Skin epidermis (tissue), 12 donors: ENCODE results near the gene RAB8A.
A peak's percentile ranks its signal among the peaks of the same experiment; 100 is the strongest.
"Not testable (repeated sequence)": the region's sequence is repeated elsewhere in the genome, so short reads cannot be mapped to it uniquely, and the experiment has no call there.

Experiments used
- H3K27ac ChIP-seq, 21 experiments: fragments of 200-600 bp; sonication (generic) in 11 of 21; one replicate each; pipeline ENCODE4 v1.5.0; 2020; ENCODE audit warnings: mild to moderate bottlenecking in 3 of 21, inconsistent platforms in 2 of 21, moderate library complexity in 2 of 21
- H3K4me3 ChIP-seq, 7 experiments: fragments of 200-600 bp; sonication (generic) in 2 of 7; one replicate each; pipeline ENCODE4 v1.5.0; 2020; ENCODE audit warnings: inconsistent platforms in 2 of 7, mild to moderate bottlenecking in 2 of 7, moderate library complexity in 1 of 7

Gene RAB8A

DNA sequence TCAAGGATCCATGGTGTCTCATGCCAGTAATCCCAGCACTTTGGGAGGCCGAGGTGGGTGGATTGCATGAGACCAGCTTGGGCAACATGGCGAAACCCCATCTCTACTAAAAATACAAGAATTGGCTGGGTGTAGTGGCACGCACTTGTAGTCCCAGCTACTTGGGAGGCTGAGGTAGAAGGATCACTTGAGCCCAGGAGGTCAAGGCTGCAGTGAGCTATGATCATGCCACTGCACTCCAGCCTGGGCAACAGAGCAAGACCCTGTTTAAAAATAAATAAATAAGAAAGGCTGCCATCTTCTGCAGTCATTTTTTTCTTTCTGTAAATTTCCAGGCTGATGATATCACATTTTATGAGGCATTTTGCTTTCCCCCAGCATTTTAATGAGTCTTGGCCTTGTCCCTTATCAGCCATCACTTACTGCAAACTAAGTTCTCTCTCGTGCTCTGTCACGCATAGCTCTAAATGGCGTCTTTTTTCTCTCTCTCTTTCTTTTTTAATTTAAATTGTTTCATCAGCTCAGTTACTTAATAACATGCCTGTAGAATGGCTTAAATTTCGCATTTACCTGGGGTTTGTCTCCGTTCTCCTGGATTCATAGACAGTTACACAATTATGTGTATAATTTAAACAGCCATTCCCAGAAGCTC is 12.2 kb upstream of the RAB8A start:
- H3K4me3 ChIP-seq, H3K27ac ChIP-seq: not testable (repeated sequence)

- H3K27ac ChIP-seq: no peak overlapping the region
These were observed 11.2 kb upstream of the RAB8A start for GRCh38 chr19:16100524-16100923.

GRCh38 chr19:16104722-16105121 is 7.0 kb upstream of the RAB8A start:
- H3K27ac ChIP-seq: peak overlapping the region in 3 of 21 experiments; percentile 1 to 69 (median 37)

More at GRCh38 chr19:16100524-16100923, 11.2 kb upstream of the RAB8A start:
- H3K4me3 ChIP-seq: no peak overlapping the region

DNA sequence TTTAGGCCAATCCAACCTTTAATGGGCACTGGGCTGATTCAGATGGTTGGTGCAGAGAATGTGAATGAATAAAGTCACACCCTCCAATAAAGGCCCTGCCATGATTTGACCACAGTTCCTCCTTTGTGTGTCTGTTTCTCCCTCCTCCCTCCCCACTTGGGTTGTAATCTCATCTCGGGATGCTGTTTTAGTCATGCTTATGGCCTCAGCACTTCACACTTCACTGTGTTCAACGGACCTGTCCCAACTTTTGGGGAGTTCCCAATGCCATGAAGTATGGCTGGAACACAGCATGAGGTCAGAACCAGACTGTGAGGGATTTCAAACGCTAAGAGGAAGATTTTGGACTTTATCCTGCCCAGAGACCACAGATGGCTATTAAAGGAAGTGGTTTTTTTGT is 5.6 kb upstream of the RAB8A start:
- peak overlapping the region in 6 of 21 experiments; percentile 6 to 49 (median 22) for H3K27ac ChIP-seq

More at GRCh38 chr19:16104722-16105121, 7.0 kb upstream of the RAB8A start:
- H3K4me3 ChIP-seq: no peak overlapping the region

DNA sequence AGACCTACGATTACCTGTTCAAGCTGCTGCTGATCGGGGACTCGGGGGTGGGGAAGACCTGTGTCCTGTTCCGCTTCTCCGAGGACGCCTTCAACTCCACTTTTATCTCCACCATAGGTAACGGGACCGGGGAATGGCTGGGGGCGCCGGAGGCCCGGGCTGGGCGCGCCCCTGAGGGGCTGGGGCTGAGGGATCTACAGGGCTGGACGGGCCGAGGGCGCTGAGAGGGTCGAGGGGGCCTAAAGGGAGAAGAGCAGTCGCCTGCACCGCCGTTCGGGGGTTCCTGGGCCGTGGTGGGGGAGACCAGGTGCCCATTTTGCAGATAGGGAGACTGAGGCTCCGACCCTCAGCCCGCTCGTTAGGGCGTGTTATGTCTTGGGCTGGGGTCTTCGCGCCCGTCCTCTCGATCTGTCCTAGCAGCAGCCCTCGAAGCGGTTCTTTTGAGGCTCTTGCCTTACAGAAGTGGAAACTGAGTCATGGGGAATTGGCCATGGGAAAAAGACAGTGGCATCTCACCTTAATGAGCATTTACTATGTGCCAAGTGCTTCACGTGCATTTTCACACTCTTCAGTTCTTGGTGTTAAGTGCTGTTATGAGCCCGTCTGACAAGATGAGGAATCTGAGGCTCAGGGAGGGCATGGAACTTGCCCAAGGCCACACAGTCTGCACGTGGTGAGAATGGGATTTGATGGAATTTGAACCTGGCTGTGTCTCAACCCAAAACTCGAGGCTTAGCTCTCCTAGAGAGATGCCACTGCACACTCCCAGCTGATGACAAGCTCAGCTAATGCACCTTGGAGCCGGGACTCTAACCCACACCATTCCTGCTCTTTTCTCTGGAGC is 442 bp downstream of the RAB8A start:
- Histone ChIP-seq H3K27ac (peak overlapping the region; percentile 82 to 98 (median 95)), H3K4me3 (peak overlapping the region; percentile 63 to 96 (median 76))

More for the DNA sequence above, 5.6 kb upstream of the RAB8A start:
- H3K4me3 ChIP-seq: no peak overlapping the region

- peak overlapping the region in 12 of 21 experiments; percentile 89 to 98 (median 96) for H3K27ac ChIP-seq
- peak overlapping the region in 6 of 7 experiments; percentile 63 to 96 (median 81) for H3K4me3 ChIP-seq
These were observed 1.1 kb downstream of the RAB8A start for GRCh38 chr19:16112778-16113177.

GRCh38 chr19:16113727-16114126 is 2.0 kb downstream of the RAB8A start:
- H3K27ac ChIP-seq: peak overlapping the region in 1 of 21 experiments; percentile 32
- H3K4me3 ChIP-seq: no peak overlapping the region

DNA sequence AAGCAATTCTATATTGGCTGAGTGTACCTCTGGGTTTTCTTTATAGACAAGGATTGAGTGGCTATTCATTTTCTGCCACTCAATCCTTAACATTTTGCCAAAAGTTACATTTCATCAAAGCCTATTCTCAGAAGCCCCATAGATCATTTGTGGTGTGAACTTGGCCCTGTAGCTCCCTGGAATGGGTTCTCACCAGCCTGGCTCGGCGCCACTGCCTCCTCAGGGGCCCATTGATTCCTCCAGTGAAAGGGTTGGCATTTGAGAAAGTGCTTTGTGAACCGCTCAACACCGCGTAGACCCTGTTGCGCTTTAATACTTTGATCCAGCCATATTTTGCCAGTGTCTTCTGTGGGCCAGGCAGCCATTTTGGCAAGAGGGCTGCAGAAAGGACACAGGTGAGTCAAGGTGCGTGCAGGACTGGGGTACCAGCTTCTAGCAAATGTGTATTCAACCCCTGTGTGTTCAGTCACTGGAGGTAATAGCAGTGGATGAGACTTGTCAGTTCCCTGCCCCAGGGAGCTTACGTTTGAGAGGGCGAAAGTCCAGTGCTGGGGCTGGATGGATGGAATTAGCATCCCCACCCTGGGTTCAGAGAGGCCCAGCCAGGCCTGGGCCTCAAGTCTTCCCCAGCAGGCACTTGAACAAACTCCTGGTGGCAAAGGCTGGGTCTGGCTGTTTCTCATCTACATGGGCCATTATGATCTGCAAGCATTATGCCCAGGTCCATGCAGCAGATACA is 3.8 kb downstream of the RAB8A start:
- Histone ChIP-seq H3K27ac (peak overlapping the region in 3 of 21 experiments; percentile 41 to 61 (median 48)), H3K4me3 (no peak overlapping the region)

DNA sequence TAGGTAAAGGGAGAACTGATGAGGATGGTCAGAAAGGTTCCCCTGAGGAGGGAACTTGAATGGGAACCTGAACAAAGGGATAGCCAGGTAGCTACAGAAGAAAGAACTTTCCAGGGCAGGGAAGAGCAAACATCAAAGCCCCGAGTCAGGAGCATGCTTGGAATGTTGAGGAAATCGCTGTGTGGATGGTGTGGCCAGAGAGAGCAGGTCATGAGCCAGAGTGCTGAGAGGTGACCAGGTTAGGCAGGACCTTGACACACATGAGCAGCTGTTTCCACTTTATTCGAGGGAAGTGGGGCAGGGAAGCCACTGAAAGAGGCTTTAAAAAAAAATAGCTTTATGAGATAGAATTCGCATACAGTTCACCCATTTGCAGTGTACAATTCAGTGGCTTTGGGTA is 4.4 kb downstream of the RAB8A start:
- H3K4me3 ChIP-seq: no peak overlapping the region
- H3K27ac ChIP-seq: peak overlapping the region in 1 of 21 experiments; percentile 85

DNA sequence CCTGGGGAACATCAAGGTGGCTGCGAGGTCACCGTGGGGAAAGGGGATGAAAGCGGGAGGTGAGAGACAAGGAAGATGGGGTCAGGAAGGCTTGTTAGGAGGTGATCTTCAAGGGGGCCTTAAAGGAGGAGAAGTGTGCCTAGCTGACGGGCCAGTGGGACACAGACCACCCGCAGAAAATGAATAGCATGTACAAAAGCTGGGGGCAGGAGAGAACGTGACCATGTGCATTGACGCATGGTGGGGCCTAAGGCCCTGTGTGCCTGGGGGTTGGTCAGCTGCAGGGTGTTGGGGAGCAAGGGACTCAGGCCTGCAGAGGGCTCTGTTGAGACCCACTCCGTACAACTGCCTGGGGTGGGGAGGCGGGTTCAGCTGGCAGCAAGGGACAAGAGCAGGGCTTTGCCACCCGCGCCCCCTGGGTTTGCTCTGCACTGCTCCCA is 5.9 kb downstream of the RAB8A start:
- Histone ChIP-seq H3K27ac (peak overlapping the region in 13 of 21 experiments; percentile 2 to 90 (median 59)), H3K4me3 (no peak overlapping the region)

GRCh38 chr19:16118489-16119033 is 6.9 kb downstream of the RAB8A start:
- Histone ChIP-seq H3K27ac (peak overlapping the region in 17 of 21 experiments; percentile 0 to 90 (median 57)), H3K4me3 (no peak overlapping the region)

DNA sequence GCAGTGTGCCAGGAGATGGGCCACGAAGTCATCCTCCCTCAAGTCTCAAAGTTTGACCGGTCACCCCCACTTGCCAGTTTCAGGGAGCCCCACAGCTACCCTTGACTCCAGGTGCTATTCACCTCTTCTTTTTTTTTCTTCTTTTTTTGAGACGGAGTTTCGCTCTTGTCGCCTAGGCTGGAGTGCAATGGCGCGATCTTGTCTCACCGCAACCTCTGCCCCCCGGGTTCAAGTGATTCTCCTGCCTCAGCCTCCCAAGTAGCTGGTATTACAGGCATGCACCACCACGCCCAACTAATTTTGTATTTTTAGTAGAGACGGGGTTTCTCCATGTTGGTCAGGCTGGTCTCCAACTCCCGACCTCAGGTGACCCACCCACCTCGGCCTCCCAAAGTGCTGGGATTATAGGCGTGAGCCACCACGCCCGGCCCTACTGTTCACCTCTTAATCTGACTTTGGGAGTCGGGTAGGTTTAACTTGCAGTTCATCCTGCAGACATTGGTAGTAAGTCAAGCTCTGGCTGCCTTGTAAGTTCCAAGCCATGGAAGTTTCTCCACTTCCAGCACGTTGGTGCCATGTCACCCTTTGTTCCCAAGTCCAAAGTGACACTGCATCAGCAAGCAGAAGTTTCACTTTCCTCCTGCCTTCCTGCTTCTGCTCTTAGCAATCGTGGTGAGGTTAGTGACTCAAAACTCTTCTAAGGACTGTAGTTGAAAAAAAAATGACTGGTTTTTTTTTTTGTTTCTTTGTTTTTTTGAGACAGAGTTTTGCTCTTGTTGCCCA is 7.6 kb downstream of the RAB8A start:
- H3K27ac ChIP-seq: peak overlapping the region in 18 of 21 experiments; percentile 0 to 90 (median 52)
- H3K4me3 ChIP-seq: not testable (repeated sequence)

GRCh38 chr19:16121141-16121540 is 9.5 kb downstream of the RAB8A start:
- H3K27ac ChIP-seq: peak overlapping the region in 9 of 21 experiments; percentile 15 to 56 (median 36)
- H3K4me3 ChIP-seq: no peak overlapping the region

GRCh38 chr19:16121967-16122366 is 10.3 kb downstream of the RAB8A start:
- H3K4me3 ChIP-seq: no peak overlapping the region
- H3K27ac ChIP-seq: peak overlapping the region in 13 of 21 experiments; percentile 7 to 56 (median 38)

DNA sequence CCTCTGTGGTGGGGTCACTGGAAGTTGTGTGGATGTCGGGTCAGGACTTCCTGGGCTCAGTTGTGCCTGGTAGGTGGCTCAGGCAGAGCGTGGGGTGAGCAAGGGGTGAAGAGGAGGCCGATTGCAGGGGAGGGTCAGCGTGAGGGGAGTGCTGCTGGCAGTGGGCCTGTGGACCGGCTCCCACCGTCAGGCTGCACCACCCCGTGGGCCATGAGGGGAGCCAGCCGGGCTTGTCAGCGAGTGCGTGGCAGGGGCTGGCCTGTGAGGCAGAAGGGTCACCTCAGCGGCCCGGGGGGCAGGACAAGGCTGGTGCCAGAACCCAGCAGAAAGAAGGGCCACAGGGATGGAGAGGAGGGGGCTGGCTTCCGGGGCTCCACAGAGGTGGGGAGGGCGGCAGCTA is 13.3 kb downstream of the RAB8A start:
- no peak overlapping the region for H3K4me3 ChIP-seq
- peak overlapping the region in 1 of 21 experiments; percentile 15 for H3K27ac ChIP-seq

- Histone ChIP-seq H3K4me3 (no peak overlapping the region), H3K27ac (peak overlapping the region in 1 of 21 experiments; percentile 1)
These were observed 14.2 kb downstream of the RAB8A start for GRCh38 chr19:16125737-16126495.

DNA sequence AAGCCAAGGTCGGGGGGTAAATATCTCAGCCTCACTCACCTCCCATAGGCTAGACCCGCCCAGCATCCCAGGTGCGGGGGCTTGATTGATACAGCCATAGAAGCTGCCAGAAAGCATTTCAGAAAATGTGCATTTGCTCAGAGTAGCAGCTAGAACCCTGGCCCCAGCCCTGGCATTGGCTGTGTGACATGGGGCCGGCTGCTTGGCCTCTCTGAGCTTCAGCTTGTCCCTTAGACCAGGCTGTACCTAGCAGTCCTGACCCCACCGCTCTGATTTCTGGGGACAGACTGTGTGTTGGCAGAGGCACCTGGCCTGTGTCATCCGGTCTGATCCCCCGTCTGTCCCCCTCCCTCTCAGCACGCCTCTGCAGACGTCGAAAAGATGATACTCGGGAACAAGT is 15.4 kb downstream of the RAB8A start:
- no peak overlapping the region for H3K4me3 ChIP-seq
- peak overlapping the region in 3 of 21 experiments; percentile 5 to 49 (median 41) for H3K27ac ChIP-seq

DNA sequence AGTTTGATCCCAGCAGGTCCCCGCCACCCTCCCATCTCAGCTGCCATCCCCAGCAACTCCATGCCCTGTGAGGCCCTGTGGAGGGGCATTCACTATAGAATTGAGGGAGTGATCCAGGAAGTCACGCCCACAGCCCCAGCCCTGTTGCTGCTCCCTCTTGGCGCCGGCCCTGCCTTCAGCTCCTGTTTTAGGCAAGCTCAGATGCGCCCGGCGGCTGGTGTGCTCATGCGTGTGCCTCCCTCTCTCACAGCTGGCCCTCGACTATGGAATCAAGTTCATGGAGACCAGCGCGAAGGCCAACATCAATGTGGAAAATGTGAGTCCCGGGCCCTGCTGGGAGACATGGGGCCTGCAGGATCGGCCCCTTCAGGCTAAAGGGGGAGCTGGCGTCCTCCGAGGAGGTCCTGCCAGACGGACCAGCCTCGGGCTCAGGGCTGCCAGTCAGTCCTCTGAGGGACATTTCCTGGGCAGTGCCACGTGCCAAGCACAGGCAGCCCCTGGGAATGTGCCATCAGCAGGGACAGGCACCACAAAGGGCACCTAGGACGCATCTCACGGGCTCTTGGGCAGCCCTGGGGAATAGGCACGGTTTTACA is 16.2 kb downstream of the RAB8A start:
- peak overlapping the region in 5 of 21 experiments; percentile 42 to 58 (median 51) for H3K27ac ChIP-seq
- H3K4me3 ChIP-seq: no peak overlapping the region
